Panc1 (cell line): ENCODE results near the gene IL17RB. TPM values are rescaled to one million over a fixed set of nuclear protein-coding genes. Genes with fewer than 3 reads are reported as not detected.

Experiments used
- ATAC-seq: fragments of 200-7000 bp; cut with Tn5 transposase; 2 replicates; pipeline ENCODE4 v1.9.1; 2020; ENCODE audit warnings: mild to moderate bottlenecking, moderate library complexity
- Bru-seq: library from RNA; stranded (reverse); fragments of 400-500 nt; gene quantifications from one replicate; lab custom pipeline; 2021; lab: Mats Ljungman, UMichigan
- BruChase-seq, 2 experiments: library from RNA; stranded (reverse); fragments of 400-500 nt; gene quantifications; one replicate each; lab custom pipeline; 2021; lab: Mats Ljungman, UMichigan
- BruUV-seq: library from RNA; stranded (reverse); fragments of 400-500 nt; replicated peaks from 2 replicates; lab custom pipeline; 2021; lab: Mats Ljungman, UMichigan
- CTCF ChIA-PET: fragments of 300-600 bp; sonication (Branson Sonifier 250); formaldehyde crosslinking; loops from one replicate; lab custom pipeline; 2022; ENCODE audit warnings: antibody characterized with exemption; lab: Charles Lee
- POLR2A ChIA-PET: fragments of 300-600 bp; sonication (Branson Sonifier 250); formaldehyde crosslinking; loops from one replicate; lab custom pipeline; 2022; ENCODE audit warnings: antibody characterized with exemption; lab: Charles Lee
- DNase-seq: peaks from one replicate; pipeline ENCODE4 v3.0.0-alpha.2; 2010; ENCODE audit warnings: low read depth, low spot score
- H3K27ac ChIP-seq: 2 replicates; pipeline ENCODE4 v1.5.1; 2011; ENCODE audit warnings: mild to moderate bottlenecking, low read length, inconsistent platforms
- H3K27me3 ChIP-seq: fragments of 200-500 bp; sonication (Bioruptor generic); 2 replicates; pipeline ENCODE4 v1.6.0; 2014; ENCODE audit warnings: low read length, inconsistent platforms; ENCODE audit not compliant: control insufficient read depth, insufficient read depth
- H3K36me3 ChIP-seq: fragments of 200-500 bp; sonication (Bioruptor generic); 2 replicates; pipeline ENCODE4 v1.5.1; 2014; ENCODE audit warnings: inconsistent platforms, mild to moderate bottlenecking, low read length, moderate library complexity; ENCODE audit not compliant: control insufficient read depth, insufficient read depth
- H3K4me1 ChIP-seq: 2 replicates; pipeline ENCODE4 v1.5.1; 2011; ENCODE audit warnings: inconsistent platforms, mild to moderate bottlenecking, low read length, moderate library complexity; ENCODE audit not compliant: control insufficient read depth, insufficient read depth
- H3K4me3 ChIP-seq, 2 experiments: 2 replicates each; pipeline ENCODE4 v1.5.1; 2011 to 2012; ENCODE audit warnings: low read depth in 2 of 2, low read length in 2 of 2, mild to moderate bottlenecking in 2 of 2, inconsistent platforms in 1 of 2, moderate library complexity in 1 of 2
- H3K9me3 ChIP-seq: fragments of 200-500 bp; sonication (Bioruptor generic); 2 replicates; pipeline ENCODE4 v1.5.1; 2014; ENCODE audit warnings: low read depth, mild to moderate bottlenecking, inconsistent platforms, low read length, moderate library complexity; ENCODE audit not compliant: control insufficient read depth, insufficient read depth
- POLR2AphosphoS5 ChIP-seq: IDR thresholded peaks from 2 replicates; pipeline ENCODE4 v1.6.1; 2012; ENCODE audit warnings: mild to moderate bottlenecking, low read depth, low read length, moderate library complexity
- REST ChIP-seq, 2 experiments: IDR thresholded peaks; 2 replicates each; pipeline ENCODE4 v1.6.1; 2011 to 2012; ENCODE audit warnings: low read depth in 2 of 2, control low read depth in 1 of 2, low read length in 1 of 2, mild to moderate bottlenecking in 1 of 2, moderate library complexity in 1 of 2; ENCODE audit not compliant: insufficient read depth in 1 of 2
- SIN3A ChIP-seq: IDR thresholded peaks from 2 replicates; pipeline ENCODE4 v1.6.1; 2012; ENCODE audit warnings: low read depth, mild to moderate bottlenecking, low read length, moderate library complexity, borderline replicate concordance; ENCODE audit not compliant: insufficient read depth
- TCF7L2 ChIP-seq: IDR thresholded peaks from 2 replicates; pipeline ENCODE4 v1.6.1; 2011; ENCODE audit warnings: mild to moderate bottlenecking, low read depth, low read length, inconsistent platforms
- in situ Hi-C: cut with HindIII; loops from 2 replicates; pipeline ENCODE4 v1.10.0; 2016; ENCODE audit warnings: low sequenced_read_pairs, low pct_unique_long_range_greater_than_20kb
- intact Hi-C: fragments of 100-400 bp; cut with micrococcal nuclease; formaldehyde crosslinking; loops from one replicate; pipeline ENCODE4 v1.10.0; 2022; ENCODE audit not compliant: unreplicated experiment
- long read RNA-seq: library from polyadenylated mRNA; unstranded; transcript quantifications from one replicate; pipeline ENCODE4 v2.0.0, GENCODE V29; 2021; ENCODE audit not compliant: unreplicated experiment
- polyA plus RNA-seq: library from polyadenylated mRNA; unstranded; fragments of >200 nt; gene quantifications from one replicate; pipeline ENCODE4 v1.2.1, GENCODE V29; 2012; ENCODE audit warnings: missing spikeins; ENCODE audit not compliant: insufficient read length
- total RNA-seq: library from RNA; stranded (reverse); gene quantifications from one replicate; pipeline ENCODE4 v1.2.1, GENCODE V29; 2021; ENCODE audit not compliant: unreplicated experiment
- TF ChIP-seq, protein P1 (sequence below): fragments of 450-650 bp; IDR thresholded peaks from 2 replicates; pipeline ENCODE4 v1.5.1; 2017; ENCODE audit warnings: mild to moderate bottlenecking

The IL17RB gene, protein sequence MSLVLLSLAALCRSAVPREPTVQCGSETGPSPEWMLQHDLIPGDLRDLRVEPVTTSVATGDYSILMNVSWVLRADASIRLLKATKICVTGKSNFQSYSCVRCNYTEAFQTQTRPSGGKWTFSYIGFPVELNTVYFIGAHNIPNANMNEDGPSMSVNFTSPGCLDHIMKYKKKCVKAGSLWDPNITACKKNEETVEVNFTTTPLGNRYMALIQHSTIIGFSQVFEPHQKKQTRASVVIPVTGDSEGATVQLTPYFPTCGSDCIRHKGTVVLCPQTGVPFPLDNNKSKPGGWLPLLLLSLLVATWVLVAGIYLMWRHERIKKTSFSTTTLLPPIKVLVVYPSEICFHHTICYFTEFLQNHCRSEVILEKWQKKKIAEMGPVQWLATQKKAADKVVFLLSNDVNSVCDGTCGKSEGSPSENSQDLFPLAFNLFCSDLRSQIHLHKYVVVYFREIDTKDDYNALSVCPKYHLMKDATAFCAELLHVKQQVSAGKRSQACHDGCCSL
- total RNA-seq (15.9 TPM), Bru-seq, nascent RNA (percentile 57 among the genes with signal in this experiment), BruChase-seq, experiment 1, labeled RNA remaining after a 2-hour chase (percentile 67 among the genes with signal in this experiment), BruChase-seq, experiment 2, labeled RNA remaining after a 6-hour chase (percentile 68 among the genes with signal in this experiment)
- 10.6 TPM for polyA plus RNA-seq
- long read RNA-seq, transcript IL17RB-201 (11 exons, 2,010 nt) = major isoform, 11 of 34 reads
- long read RNA-seq, partial matches to known transcripts = 4 of 34 reads
- long read RNA-seq, other reads (novel, unspliced or antisense) = 15 of 34 reads

- Histone ChIP-seq H3K36me3 (no peaks in the 10 kb centered on the region), H3K9me3 (no peaks in the 10 kb centered on the region), H3K27ac (peak within 1 kb of the TSS; percentile 88), H3K27me3 (no peaks in the 10 kb centered on the region), H3K4me1 (peaks cover 48% of the 10 kb centered on the region), H3K4me3 (peak within 1 kb of the TSS; percentile 60 to 73)
- TF ChIP-seq POLR2AphosphoS5 = no peak; the same call in 1 of the 2 replicates
- TF ChIP-seq TCF7L2 = peak; percentile 52
- no peak for TF ChIP-seq REST (IDR thresholded peaks at IDR 0.05; ENCODE audit: insufficient read depth in 1 of 2, low read depth in 2 of 2, low read length in 1 of 2)
- TF ChIP-seq, protein P1, sequence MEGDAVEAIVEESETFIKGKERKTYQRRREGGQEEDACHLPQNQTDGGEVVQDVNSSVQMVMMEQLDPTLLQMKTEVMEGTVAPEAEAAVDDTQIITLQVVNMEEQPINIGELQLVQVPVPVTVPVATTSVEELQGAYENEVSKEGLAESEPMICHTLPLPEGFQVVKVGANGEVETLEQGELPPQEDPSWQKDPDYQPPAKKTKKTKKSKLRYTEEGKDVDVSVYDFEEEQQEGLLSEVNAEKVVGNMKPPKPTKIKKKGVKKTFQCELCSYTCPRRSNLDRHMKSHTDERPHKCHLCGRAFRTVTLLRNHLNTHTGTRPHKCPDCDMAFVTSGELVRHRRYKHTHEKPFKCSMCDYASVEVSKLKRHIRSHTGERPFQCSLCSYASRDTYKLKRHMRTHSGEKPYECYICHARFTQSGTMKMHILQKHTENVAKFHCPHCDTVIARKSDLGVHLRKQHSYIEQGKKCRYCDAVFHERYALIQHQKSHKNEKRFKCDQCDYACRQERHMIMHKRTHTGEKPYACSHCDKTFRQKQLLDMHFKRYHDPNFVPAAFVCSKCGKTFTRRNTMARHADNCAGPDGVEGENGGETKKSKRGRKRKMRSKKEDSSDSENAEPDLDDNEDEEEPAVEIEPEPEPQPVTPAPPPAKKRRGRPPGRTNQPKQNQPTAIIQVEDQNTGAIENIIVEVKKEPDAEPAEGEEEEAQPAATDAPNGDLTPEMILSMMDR = 0 out of 2 replicates have a peak, but pooled peaks have one; percentile 2
- TF ChIP-seq SIN3A = no peak
- in situ Hi-C loops = no loop called here
- CTCF ChIA-PET = no interaction called here
- DNase-seq (no peak), ATAC-seq (peak; percentile 89)
- BruUV-seq = no TSS peak
- POLR2A ChIA-PET = no interaction called here
- intact Hi-C loops = no loop called here
These were observed at the start of gene IL17RB, which contains the start of gene CHDH for GRCh38 chr3:53846134-53846850. IL17RB (plus strand) TSS chr3:53846568; CDS start chr3:53846589, 21 bp downstream. CHDH (minus strand) TSS chr3:53846419; CDS start chr3:53824008, 22,411 bp downstream.

- no peak for ATAC-seq
- Histone ChIP-seq H3K9me3 (no peaks in the 10 kb centered on the region), H3K36me3 (no peaks in the 10 kb centered on the region), H3K27me3 (no peaks in the 10 kb centered on the region), H3K27ac (no peak overlapping the region), H3K4me3 (no peak overlapping the region), H3K4me1 (no peaks in the 10 kb centered on the region)
- intact Hi-C loops = no loop called here
- DNase-seq = no peak
- no TSS peak for BruUV-seq
- TF ChIP-seq SIN3A (no peak), TCF7L2 (no peak), REST (IDR thresholded peaks at IDR 0.05; ENCODE audit: insufficient read depth in 1 of 2, low read depth in 2 of 2, low read length in 1 of 2) (no peak)
- TF ChIP-seq, protein P1 = no peak
- in situ Hi-C loops = no loop called here
- CTCF ChIA-PET = no interaction called here
- POLR2A ChIA-PET = no interaction called here
These were observed 48.2 kb upstream of the IL17RB start for GRCh38 chr3:53798144-53798543.
